PC-3 (cell line): ENCODE results near the gene VMAC.

Source experiments
- EZH2 ChIP-seq: fragments of 300-600 bp; sonication (generic); IDR thresholded peaks from one replicate; pipeline ENCODE4 v1.6.1; 2017; ENCODE audit warnings: antibody characterized with exemption, mild to moderate bottlenecking, low read length; ENCODE audit not compliant: unreplicated experiment
- TF ChIP-seq, protein P1 (sequence below): fragments of 300-600 bp; sonication (generic); conservative IDR thresholded peaks from 2 replicates; pipeline ENCODE4 v1.5.1; 2017; ENCODE audit warnings: antibody characterized with exemption, low read depth, mild to moderate bottlenecking, low read length

DNA sequence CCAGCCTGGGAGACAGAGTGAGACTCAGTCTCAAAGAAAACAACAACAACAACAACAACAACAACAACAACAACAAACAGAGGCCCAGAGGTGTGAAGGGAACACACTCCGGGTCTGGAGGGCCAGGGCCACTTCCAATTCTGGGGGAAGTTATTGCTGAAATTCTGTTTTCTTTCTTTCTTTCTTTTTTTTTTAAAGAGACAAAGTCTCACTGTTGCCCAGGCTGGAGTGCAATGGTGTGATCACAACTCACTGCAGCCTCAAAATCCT, 5.9 kb downstream of the VMAC start:
- no peak for TF ChIP-seq EZH2
- TF ChIP-seq, protein P1, sequence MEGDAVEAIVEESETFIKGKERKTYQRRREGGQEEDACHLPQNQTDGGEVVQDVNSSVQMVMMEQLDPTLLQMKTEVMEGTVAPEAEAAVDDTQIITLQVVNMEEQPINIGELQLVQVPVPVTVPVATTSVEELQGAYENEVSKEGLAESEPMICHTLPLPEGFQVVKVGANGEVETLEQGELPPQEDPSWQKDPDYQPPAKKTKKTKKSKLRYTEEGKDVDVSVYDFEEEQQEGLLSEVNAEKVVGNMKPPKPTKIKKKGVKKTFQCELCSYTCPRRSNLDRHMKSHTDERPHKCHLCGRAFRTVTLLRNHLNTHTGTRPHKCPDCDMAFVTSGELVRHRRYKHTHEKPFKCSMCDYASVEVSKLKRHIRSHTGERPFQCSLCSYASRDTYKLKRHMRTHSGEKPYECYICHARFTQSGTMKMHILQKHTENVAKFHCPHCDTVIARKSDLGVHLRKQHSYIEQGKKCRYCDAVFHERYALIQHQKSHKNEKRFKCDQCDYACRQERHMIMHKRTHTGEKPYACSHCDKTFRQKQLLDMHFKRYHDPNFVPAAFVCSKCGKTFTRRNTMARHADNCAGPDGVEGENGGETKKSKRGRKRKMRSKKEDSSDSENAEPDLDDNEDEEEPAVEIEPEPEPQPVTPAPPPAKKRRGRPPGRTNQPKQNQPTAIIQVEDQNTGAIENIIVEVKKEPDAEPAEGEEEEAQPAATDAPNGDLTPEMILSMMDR, result no peak
